ENCODE results near the gene RALB.
A peak's percentile ranks its signal among the peaks of the same experiment; 100 is the strongest.

RALB gene

GRCh38 chr2:120341977-120342376, 89.3 kb downstream of the RALB start:
- no peaks in the 10 kb centered on the region for H3K9me3 ChIP-seq

GRCh38 chr2:120342446-120342845, 89.8 kb downstream of the RALB start:
- Histone ChIP-seq H3K4me3 (ENCODE audit: low read depth in 1 of 2, low read length in 1 of 2) (peak overlapping the region; percentile 13 to 21), H3K9me3 (no peaks in the 10 kb centered on the region), H3K36me3 (no peaks in the 10 kb centered on the region), H3K27me3 (peaks cover 52% of the 10 kb centered on the region), H3K4me1 (ENCODE audit: control insufficient read depth in 1 of 2, insufficient read depth in 1 of 2, low read depth in 1 of 2, low read length in 1 of 2) (peaks cover 87 to 90% of the 10 kb centered on the region in 2 experiments), H3K27ac (peak overlapping the region; percentile 9)
- no peak for TF ChIP-seq CTCF (IDR thresholded peaks at IDR 0.05)

More at GRCh38 chr2:120341977-120342376, 89.3 kb downstream of the RALB start:
- Histone ChIP-seq H3K36me3 (no peaks in the 10 kb centered on the region), H3K27ac (no peak overlapping the region), H3K4me3 (ENCODE audit: low read depth in 1 of 2, low read length in 1 of 2) (peak overlapping the region; percentile 13 to 21), H3K27me3 (peaks cover 47% of the 10 kb centered on the region), H3K4me1 (ENCODE audit: control insufficient read depth in 1 of 2, insufficient read depth in 1 of 2, low read depth in 1 of 2, low read length in 1 of 2) (peaks cover 87 to 90% of the 10 kb centered on the region in 2 experiments)
- no peak for TF ChIP-seq CTCF (IDR thresholded peaks at IDR 0.05)

- TF ChIP-seq CTCF (IDR thresholded peaks at IDR 0.05): no peak
- Histone ChIP-seq H3K9me3 (no peaks in the 10 kb centered on the region), H3K36me3 (no peaks in the 10 kb centered on the region), H3K27me3 (peaks cover 58% of the 10 kb centered on the region), H3K4me3 (ENCODE audit: low read depth in 1 of 2, low read length in 1 of 2) (peak overlapping the region; percentile 70 to 75), H3K4me1 (ENCODE audit: control insufficient read depth in 1 of 2, insufficient read depth in 1 of 2, low read depth in 1 of 2, low read length in 1 of 2) (peaks cover 87 to 89% of the 10 kb centered on the region in 2 experiments), H3K27ac (no peak overlapping the region)
These were observed 90.4 kb downstream of the RALB start for GRCh38 chr2:120343100-120343432.

GRCh38 chr2:120343433-120344105, 90.9 kb downstream of the RALB start:
- H3K4me3 ChIP-seq (ENCODE audit: low read depth in 1 of 2, low read length in 1 of 2): peak overlapping the region; percentile 70 to 75
- H3K9me3 ChIP-seq: no peaks in the 10 kb centered on the region
- peak; percentile 69 for TF ChIP-seq CTCF (IDR thresholded peaks at IDR 0.05)
- H3K4me1 ChIP-seq (ENCODE audit: control insufficient read depth in 1 of 2, insufficient read depth in 1 of 2, low read depth in 1 of 2, low read length in 1 of 2): peaks cover 82 to 83% of the 10 kb centered on the region in 2 experiments
- H3K36me3 ChIP-seq: no peaks in the 10 kb centered on the region
- H3K27me3 ChIP-seq: peaks cover 63% of the 10 kb centered on the region
- H3K27ac ChIP-seq: no peak overlapping the region
